Upper lobe of left lung (tissue), 6 donors: ENCODE results near the gene NDUFA11. TPM values are rescaled to one million over a fixed set of nuclear protein-coding genes. Genes with fewer than 3 reads are reported as not detected.

Experiments used
- ATAC-seq, 2 donors: fragments of 200-7000 bp; cut with Tn5 transposase; one replicate each; pipeline ENCODE4 v1.9.1; 2022; ENCODE audit warnings: mild to moderate bottlenecking in 2 of 2, moderate library complexity in 2 of 2; ENCODE audit not compliant: low FRiP score in 2 of 2
- DNase-seq, 2 donors: peaks; one replicate each; pipeline ENCODE4 v3.0.0-alpha.2; 2019 to 2020
- H3K27ac ChIP-seq, 4 donors: fragments of 200-600 bp; sonication (generic); one replicate each; pipeline ENCODE4 v1.5.1; 2016 to 2019
- H3K27me3 ChIP-seq, 4 donors: fragments of 200-600 bp; sonication (generic); one replicate each; pipeline ENCODE4 v1.5.1; 2017 to 2019
- H3K36me3 ChIP-seq, 4 donors: fragments of 200-600 bp; sonication (generic); one replicate each; pipeline ENCODE4 v1.5.1; 2016 to 2019
- H3K4me1 ChIP-seq, 4 donors: fragments of 200-600 bp; sonication (generic); one replicate each; pipeline ENCODE4 v1.5.1; 2018 to 2019
- H3K4me3 ChIP-seq, 4 donors: fragments of 200-600 bp; sonication (generic); one replicate each; pipeline ENCODE4 v1.5.1; 2017 to 2019; ENCODE audit warnings: mild to moderate bottlenecking in 2 of 4, moderate library complexity in 1 of 4
- H3K9me3 ChIP-seq, 4 donors: fragments of 200-600 bp; sonication (generic); one replicate each; pipeline ENCODE4 v1.5.1; 2018 to 2019
- EP300 ChIP-seq, 4 donors: sonication (generic); formaldehyde crosslinking; IDR thresholded peaks; one replicate each; pipeline ENCODE4 v1.5.1; 2017; ENCODE audit warnings: antibody characterized with exemption in 4 of 4, control low read depth in 2 of 4
- POLR2A ChIP-seq, 4 donors: fragments of 450-650 bp; IDR thresholded peaks; one replicate each; pipeline ENCODE4 v1.5.1; 2016 to 2017; ENCODE audit warnings: antibody characterized with exemption in 4 of 4, mild to moderate bottlenecking in 2 of 4
- POLR2AphosphoS5 ChIP-seq, 2 donors: sonication (generic); formaldehyde crosslinking; IDR thresholded peaks; one replicate each; pipeline ENCODE4 v1.5.1; 2017; ENCODE audit warnings: antibody characterized with exemption in 2 of 2
- WGBS, 2 donors: methylation state at CpG; one replicate each; pipeline ENCODE4 v1.1.5; 2017 to 2018; 5-methylcytosine and 5-hydroxymethylcytosine counted together
- total RNA-seq, 6 donors: library from RNA; depleted of rRNA in 4 of 6; stranded (reverse); fragments of >200 nt in 4 of 6; gene quantifications; one replicate each; pipeline versions ENCODE4 v1.1.0 to v1.2.1, GENCODE V29; 2016 to 2021
- TF ChIP-seq, protein P1 (sequence below), 6 experiments: fragments of 450-650 bp in 4 of 6; fragments of 200-600 bp in 2 of 6; sonication (generic) in 2 of 6; IDR thresholded peaks; one replicate each; pipeline ENCODE4 v1.5.1; 2016 to 2019; ENCODE audit warnings: antibody characterized with exemption in 6 of 6
- donor health status: DM: no; HTN: no; CAD: no; lungs with moderate emphysema.
- donor health status: DM: no; HTN: yes; CAD: no; lungs with severe emphysema.

NDUFA11 gene
- total RNA-seq, 6 donors from 2014 or later = 87.3 to 238 (median 157) TPM

DNA sequence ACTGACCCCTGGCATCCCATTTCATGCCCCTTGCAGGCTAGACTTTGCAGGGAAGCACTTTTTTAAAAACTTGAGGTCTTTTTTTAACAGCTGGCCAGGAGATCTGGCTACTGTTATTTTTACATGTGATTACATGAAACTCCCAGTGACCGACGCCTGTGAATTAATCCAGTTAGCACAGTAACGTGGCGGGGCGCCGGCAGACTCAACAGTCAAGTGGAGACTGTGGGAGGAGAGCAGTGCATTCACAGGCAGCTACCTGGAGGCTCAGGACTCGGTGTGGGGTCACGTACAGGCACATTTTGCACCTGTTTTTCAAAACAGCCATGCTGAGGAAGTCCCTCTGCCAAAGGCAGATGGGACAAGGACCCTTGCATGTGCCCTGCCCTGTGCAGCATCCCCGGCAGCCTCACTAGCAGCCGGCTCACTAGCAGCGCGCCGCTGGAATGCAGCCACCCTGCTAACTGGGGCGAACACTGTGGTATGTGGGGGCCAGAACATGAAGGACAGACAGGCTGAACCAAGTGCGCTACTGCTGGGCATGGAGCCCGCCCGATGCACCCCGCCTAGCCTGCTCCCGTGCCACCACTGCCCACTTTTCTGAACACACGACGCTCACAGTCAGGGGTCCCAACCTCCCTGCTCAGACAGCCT is 29.1 kb upstream of the NDUFA11 start:
- WGBS, 2 donors = 90 to 93% methylated on average over 20 to 21 of the region's 21 CpGs
- no peaks in the 10 kb centered on the region for H3K27me3 ChIP-seq
- ATAC-seq (no peak), DNase-seq (no peak)
- no peak for TF ChIP-seq POLR2AphosphoS5 (IDR thresholded peaks at IDR 0.05)
- TF ChIP-seq EP300 (IDR thresholded peaks at IDR 0.05) = no peak
- TF ChIP-seq, protein P1, sequence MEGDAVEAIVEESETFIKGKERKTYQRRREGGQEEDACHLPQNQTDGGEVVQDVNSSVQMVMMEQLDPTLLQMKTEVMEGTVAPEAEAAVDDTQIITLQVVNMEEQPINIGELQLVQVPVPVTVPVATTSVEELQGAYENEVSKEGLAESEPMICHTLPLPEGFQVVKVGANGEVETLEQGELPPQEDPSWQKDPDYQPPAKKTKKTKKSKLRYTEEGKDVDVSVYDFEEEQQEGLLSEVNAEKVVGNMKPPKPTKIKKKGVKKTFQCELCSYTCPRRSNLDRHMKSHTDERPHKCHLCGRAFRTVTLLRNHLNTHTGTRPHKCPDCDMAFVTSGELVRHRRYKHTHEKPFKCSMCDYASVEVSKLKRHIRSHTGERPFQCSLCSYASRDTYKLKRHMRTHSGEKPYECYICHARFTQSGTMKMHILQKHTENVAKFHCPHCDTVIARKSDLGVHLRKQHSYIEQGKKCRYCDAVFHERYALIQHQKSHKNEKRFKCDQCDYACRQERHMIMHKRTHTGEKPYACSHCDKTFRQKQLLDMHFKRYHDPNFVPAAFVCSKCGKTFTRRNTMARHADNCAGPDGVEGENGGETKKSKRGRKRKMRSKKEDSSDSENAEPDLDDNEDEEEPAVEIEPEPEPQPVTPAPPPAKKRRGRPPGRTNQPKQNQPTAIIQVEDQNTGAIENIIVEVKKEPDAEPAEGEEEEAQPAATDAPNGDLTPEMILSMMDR (IDR thresholded peaks at IDR 0.05) = no peak
- no peak for TF ChIP-seq POLR2A (IDR thresholded peaks at IDR 0.05)
- H3K36me3 ChIP-seq = peaks cover 14 to 85% (median 66%) of the 10 kb centered on the region in 4 donors
- no peak overlapping the region for H3K4me3 ChIP-seq
- no peaks in the 10 kb centered on the region for H3K9me3 ChIP-seq
- no peak overlapping the region for H3K27ac ChIP-seq
- peaks cover 0 to 14% (median 8%) of the 10 kb centered on the region in 4 donors for H3K4me1 ChIP-seq

DNA sequence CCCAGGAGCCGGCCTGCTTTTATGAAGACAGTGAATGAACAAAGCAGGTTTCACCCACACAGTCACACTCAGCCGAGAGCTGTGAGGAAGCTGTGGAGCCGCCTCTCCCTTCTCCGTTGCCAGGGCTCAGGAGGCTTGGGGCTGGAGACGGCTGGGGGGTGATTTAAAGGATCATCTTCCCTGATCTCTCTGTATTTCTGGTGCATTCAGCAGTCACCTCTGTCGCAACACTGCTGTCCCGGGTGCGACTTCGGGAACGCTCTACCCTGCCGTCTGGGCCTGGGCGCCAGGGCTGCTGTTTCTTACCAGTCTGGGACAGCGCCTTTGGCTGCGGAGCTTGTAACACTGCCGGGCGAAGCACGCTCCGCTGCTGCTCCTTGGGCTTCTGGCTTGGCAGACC is 28.6 kb upstream of the NDUFA11 start:
- no peaks in the 10 kb centered on the region for H3K27me3 ChIP-seq
- no peaks in the 10 kb centered on the region for H3K9me3 ChIP-seq
- H3K27ac ChIP-seq = no peak overlapping the region
- ATAC-seq = no peak
- TF ChIP-seq POLR2AphosphoS5 (IDR thresholded peaks at IDR 0.05) = no peak
- TF ChIP-seq, protein P1 (IDR thresholded peaks at IDR 0.05) = no peak
- no peak overlapping the region for H3K4me3 ChIP-seq
- peaks cover 0 to 17% (median 8%) of the 10 kb centered on the region in 4 donors for H3K4me1 ChIP-seq
- peaks cover 17 to 87% (median 66%) of the 10 kb centered on the region in 4 donors for H3K36me3 ChIP-seq
- 93 to 97% methylated on average over 16 to 18 of the region's 18 CpGs for WGBS, 2 donors
- no peak for DNase-seq

DNA sequence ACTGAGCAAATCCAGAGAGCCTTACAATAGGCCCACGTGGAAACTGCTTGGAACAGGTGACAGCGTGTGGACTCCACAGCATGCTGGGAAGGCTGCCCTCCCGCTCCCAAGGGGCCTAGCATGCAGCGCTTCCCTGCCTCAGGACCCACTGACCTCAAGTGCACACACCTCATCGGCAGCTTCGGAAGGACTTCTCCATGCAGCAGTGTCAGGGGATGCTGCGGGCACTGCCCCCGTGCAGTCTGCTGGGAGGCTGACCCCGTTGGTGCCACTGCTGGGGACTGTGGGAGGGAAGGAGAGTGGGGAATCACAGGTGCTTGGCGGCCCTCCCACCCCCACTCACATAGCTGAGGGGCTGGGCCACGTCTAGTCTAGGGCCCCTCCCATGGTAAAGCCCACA is 27.7 kb upstream of the NDUFA11 start:
- Histone ChIP-seq H3K4me1 (peaks cover 2 to 17% (median 8%) of the 10 kb centered on the region in 4 donors), H3K9me3 (no peaks in the 10 kb centered on the region), H3K4me3 (no peak overlapping the region), H3K36me3 (peaks cover 17 to 90% (median 72%) of the 10 kb centered on the region in 4 donors), H3K27me3 (no peaks in the 10 kb centered on the region), H3K27ac (no peak overlapping the region)
- 89 to 99% methylated on average over 4 to 11 of the region's 11 CpGs for WGBS, 2 donors
- DNase-seq = no peak
- no peak for ATAC-seq
- TF ChIP-seq POLR2AphosphoS5 (IDR thresholded peaks at IDR 0.05) (no peak), EP300 (IDR thresholded peaks at IDR 0.05) (no peak), POLR2A (IDR thresholded peaks at IDR 0.05) (no peak)
- TF ChIP-seq, protein P1 (IDR thresholded peaks at IDR 0.05) = no peak

DNA sequence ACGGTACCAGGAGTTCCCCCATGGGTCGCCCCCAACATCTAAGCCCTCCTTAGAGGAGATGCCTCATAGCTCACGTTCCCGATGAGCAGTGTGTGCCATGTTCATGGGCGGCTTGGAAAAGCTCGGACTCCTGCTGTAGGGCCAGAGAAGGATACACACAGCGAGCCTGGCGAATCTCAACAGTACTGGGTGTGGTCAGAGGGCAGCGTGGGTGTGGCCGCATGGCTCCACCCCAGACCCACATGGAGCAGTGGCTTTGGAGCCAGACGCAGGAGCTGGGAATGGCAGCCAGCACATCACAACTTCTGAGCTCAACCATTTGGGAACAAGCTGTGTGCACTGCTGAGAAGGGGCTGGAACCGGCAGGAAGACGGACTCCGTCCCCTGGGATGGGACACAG is 26.0 kb upstream of the NDUFA11 start:
- peaks cover 31 to 95% (median 83%) of the 10 kb centered on the region in 4 donors for H3K36me3 ChIP-seq
- H3K4me1 ChIP-seq = peaks cover 0 to 11% (median 6%) of the 10 kb centered on the region in 4 donors

DNA sequence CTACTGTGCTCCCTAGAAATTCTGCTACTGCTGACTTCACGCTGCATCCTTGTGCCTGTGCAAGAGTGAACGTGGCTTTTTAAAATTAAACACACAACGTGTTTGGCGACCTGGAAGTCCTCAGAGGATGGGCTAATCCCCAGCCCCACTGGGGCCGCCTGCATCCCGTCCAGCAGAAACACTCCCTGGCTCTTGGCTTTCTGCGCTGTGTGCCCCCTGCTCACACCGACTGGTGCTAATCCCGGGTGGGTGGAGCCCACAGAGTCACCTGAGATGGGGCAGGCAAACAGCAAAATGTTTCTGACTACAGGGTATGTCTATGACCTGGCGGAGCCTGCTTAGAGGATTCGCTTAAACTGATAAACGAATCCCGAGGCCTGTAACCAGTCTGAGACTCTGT is 25.6 kb upstream of the NDUFA11 start:
- no peaks in the 10 kb centered on the region for H3K27me3 ChIP-seq
- DNase-seq = no peak
- ATAC-seq = no peak
- 88 to 91% methylated on average over 13 of the region's 13 CpGs for WGBS, 2 donors
- H3K4me1 ChIP-seq = peaks cover 0 to 8% (median 5%) of the 10 kb centered on the region in 4 donors
- no peaks in the 10 kb centered on the region for H3K9me3 ChIP-seq
- no peak overlapping the region for H3K27ac ChIP-seq
- no peak overlapping the region for H3K4me3 ChIP-seq
- peaks cover 31 to 99% (median 88%) of the 10 kb centered on the region in 4 donors for H3K36me3 ChIP-seq
- TF ChIP-seq, protein P1 (IDR thresholded peaks at IDR 0.05) = no peak
- no peak for TF ChIP-seq EP300 (IDR thresholded peaks at IDR 0.05)
- no peak for TF ChIP-seq POLR2A (IDR thresholded peaks at IDR 0.05)
- TF ChIP-seq POLR2AphosphoS5 (IDR thresholded peaks at IDR 0.05) = no peak

More for the DNA sequence above, 26.0 kb upstream of the NDUFA11 start:
- 85 to 86% methylated on average over 9 to 10 of the region's 14 CpGs for WGBS, 2 donors
- no peaks in the 10 kb centered on the region for H3K27me3 ChIP-seq
- no peak overlapping the region for H3K27ac ChIP-seq
- TF ChIP-seq EP300 (IDR thresholded peaks at IDR 0.05) (no peak), POLR2AphosphoS5 (IDR thresholded peaks at IDR 0.05) (no peak), POLR2A (IDR thresholded peaks at IDR 0.05) (no peak)
- ATAC-seq (no peak), DNase-seq (no peak)
- no peak overlapping the region for H3K4me3 ChIP-seq
- H3K9me3 ChIP-seq = no peaks in the 10 kb centered on the region
